IMR-90 (cell line): ENCODE results near the gene IAPP. TPM values are rescaled to one million over a fixed set of nuclear protein-coding genes. Genes with fewer than 3 reads are reported as not detected.

ENCODE experiments used
- ATAC-seq: fragments of 200-7000 bp; cut with Tn5 transposase; 2 replicates; pipeline ENCODE4 v1.9.1; 2020; ENCODE audit warnings: low read depth, mild to moderate bottlenecking, moderate library complexity
- BruUV-seq: library from RNA; stranded (reverse); fragments of 400-500 nt; replicated peaks from 2 replicates; lab custom pipeline; 2021; lab: Mats Ljungman, UMichigan
- CTCF ChIA-PET: fragments of 300-600 bp; formaldehyde crosslinking; extraction: SDS; loops from one replicate; lab custom pipeline; 2021; ENCODE audit warnings: antibody characterized with exemption; lab: Yijun Ruan, JAX
- POLR2A ChIA-PET: fragments of 300-600 bp; sonication (Branson Sonifier 250); formaldehyde crosslinking; loops from one replicate; lab custom pipeline; 2022; ENCODE audit warnings: antibody characterized with exemption; ENCODE audit not compliant: unreplicated experiment; lab: Charles Lee
- DNase-seq: peaks from one replicate; pipeline ENCODE4 v3.0.0; 2013
- H2AFZ ChIP-seq: replicated peaks from 2 replicates; pipeline ENCODE3; 2013; ENCODE audit warnings: low read length, mild to moderate bottlenecking; ENCODE audit not compliant: poor library complexity
- H2AK5ac ChIP-seq: 2 replicates; pipeline ENCODE4 v1.6.1; 2013; ENCODE audit warnings: low read depth, low read length, inconsistent platforms
- H2AK9ac ChIP-seq: replicated peaks from 2 replicates; pipeline ENCODE3; 2013; ENCODE audit warnings: mild to moderate bottlenecking, low read depth, low read length, moderate library complexity; ENCODE audit not compliant: poor library complexity
- H2BK120ac ChIP-seq: 2 replicates; pipeline ENCODE4 v1.6.1; 2013; ENCODE audit warnings: low read depth, low read length, inconsistent platforms
- H2BK15ac ChIP-seq: 3 replicates; pipeline ENCODE4 v1.6.1; 2013; ENCODE audit warnings: low read depth, low read length, inconsistent platforms
- H2BK20ac ChIP-seq: 2 replicates; pipeline ENCODE4 v1.6.1; 2013; ENCODE audit warnings: low read depth, mild to moderate bottlenecking, inconsistent platforms, low read length, moderate library complexity
- H2BK5ac ChIP-seq: 2 replicates; pipeline ENCODE4 v1.6.1; 2013; ENCODE audit warnings: mild to moderate bottlenecking, low read depth, low read length, inconsistent platforms; ENCODE audit not compliant: poor library complexity, severe bottlenecking
- H3K14ac ChIP-seq: replicated peaks from 2 replicates; pipeline ENCODE4 v1.6.1; 2013; ENCODE audit warnings: low read depth, low read length, inconsistent platforms
- H3K18ac ChIP-seq: 2 replicates; pipeline ENCODE4 v1.6.1; 2013; ENCODE audit warnings: low read depth, low read length, control low read depth
- H3K23ac ChIP-seq: 2 replicates; pipeline ENCODE4 v1.6.1; 2013; ENCODE audit warnings: low read depth, low read length, inconsistent platforms
- H3K27ac ChIP-seq: 2 replicates; pipeline ENCODE4 v1.5.1; 2013; ENCODE audit warnings: mild to moderate bottlenecking, control low read depth, low read length; ENCODE audit not compliant: insufficient read depth
- H3K27me3 ChIP-seq: 2 replicates; pipeline ENCODE4 v1.6.1; 2013; ENCODE audit warnings: low read length; ENCODE audit not compliant: control insufficient read depth, insufficient read depth
- H3K36me3 ChIP-seq: 2 replicates; pipeline ENCODE4 v1.6.1; 2013; ENCODE audit warnings: low read length, mixed read lengths; ENCODE audit not compliant: control insufficient read depth, insufficient read depth
- H3K4ac ChIP-seq: 2 replicates; pipeline ENCODE4 v1.6.1; 2013; ENCODE audit warnings: low read depth, low read length, inconsistent platforms
- H3K4me1 ChIP-seq: 2 replicates; pipeline ENCODE4 v1.6.1; 2013; ENCODE audit warnings: low read length, mixed read lengths; ENCODE audit not compliant: control insufficient read depth, insufficient read depth
- H3K4me2 ChIP-seq: 2 replicates; pipeline ENCODE4 v1.6.1; 2013; ENCODE audit warnings: low read depth, mild to moderate bottlenecking, control low read depth, low read length, moderate library complexity
- H3K4me3 ChIP-seq: 2 replicates; pipeline ENCODE4 v1.5.1; 2013; ENCODE audit warnings: low read depth, mild to moderate bottlenecking, control low read depth, low read length, moderate library complexity; ENCODE audit not compliant: insufficient read depth
- H3K56ac ChIP-seq: 2 replicates; pipeline ENCODE4 v1.6.1; 2013; ENCODE audit warnings: low read length, inconsistent platforms; ENCODE audit not compliant: insufficient read depth; ENCODE audit errors: extremely low read depth
- H3K79me1 ChIP-seq, 2 experiments: 2 replicates each; pipeline ENCODE4 v1.6.1; 2013; ENCODE audit warnings: low read length in 2 of 2, inconsistent platforms in 1 of 2, low read depth in 1 of 2
- H3K9ac ChIP-seq: 2 replicates; pipeline ENCODE4 v1.6.1; 2013; ENCODE audit warnings: low read depth, low read length, control low read depth
- H3K9me1 ChIP-seq: 2 replicates; pipeline ENCODE4 v1.6.1; 2013; ENCODE audit warnings: low read length, inconsistent platforms; ENCODE audit not compliant: insufficient read depth
- H3K9me3 ChIP-seq: 2 replicates; pipeline ENCODE4 v1.6.1; 2013; ENCODE audit warnings: low read length; ENCODE audit not compliant: control insufficient read depth, insufficient read depth
- H4K20me1 ChIP-seq: 2 replicates; pipeline ENCODE4 v1.6.1; 2013; ENCODE audit warnings: low read length, inconsistent platforms; ENCODE audit not compliant: insufficient read depth
- H4K5ac ChIP-seq: 2 replicates; pipeline ENCODE4 v1.6.1; 2013; ENCODE audit warnings: mild to moderate bottlenecking, low read depth, low read length, control low read depth
- H4K8ac ChIP-seq, 2 experiments: 2 replicates each; pipeline ENCODE4 v1.6.1; 2013; ENCODE audit warnings: low read depth in 2 of 2, low read length in 2 of 2, control low read depth in 1 of 2, inconsistent platforms in 1 of 2
- H4K91ac ChIP-seq: 2 replicates; pipeline ENCODE4 v1.6.1; 2013; ENCODE audit warnings: low read depth, low read length, inconsistent platforms; ENCODE audit not compliant: insufficient read depth
- BHLHE40 ChIP-seq: fragments of 150-350 bp; IDR thresholded peaks from 2 replicates; pipeline ENCODE4 v1.6.1; 2016; ENCODE audit warnings: mild to moderate bottlenecking, low read depth, low read length
- CEBPB ChIP-seq: IDR thresholded peaks from 2 replicates; pipeline ENCODE4 v1.6.1; 2012; ENCODE audit warnings: low read depth, low read length, improper control_type of control experiment
- CHD1 ChIP-seq: IDR thresholded peaks from 2 replicates; pipeline ENCODE4 v1.6.1; 2012; ENCODE audit warnings: low read depth, low read length, improper control_type of control experiment
- CTCF ChIP-seq: conservative IDR thresholded peaks from 2 replicates; pipeline ENCODE4 v1.5.1; 2012; ENCODE audit warnings: mild to moderate bottlenecking, low read depth, low read length, improper control_type of control experiment
- ELK1 ChIP-seq: fragments of 150-350 bp; IDR thresholded peaks from 2 replicates; pipeline ENCODE4 v1.6.1; 2016; ENCODE audit warnings: low read depth, mild to moderate bottlenecking, low read length, moderate library complexity, borderline replicate concordance
- FOS ChIP-seq: fragments of 150-350 bp; IDR thresholded peaks from 2 replicates; pipeline ENCODE4 v1.6.1; 2016; ENCODE audit warnings: low read depth, low read length
- MAFK ChIP-seq: IDR thresholded peaks from 2 replicates; pipeline ENCODE4 v1.6.1; 2012; ENCODE audit warnings: low read depth, low read length, improper control_type of control experiment
- MAZ ChIP-seq: IDR thresholded peaks from 2 replicates; pipeline ENCODE4 v1.6.1; 2012; ENCODE audit warnings: low read depth, mild to moderate bottlenecking, low read length, improper control_type of control experiment, moderate library complexity, borderline replicate concordance
- MXI1 ChIP-seq: IDR thresholded peaks from 2 replicates; pipeline ENCODE4 v1.6.1; 2012; ENCODE audit warnings: low read depth, mild to moderate bottlenecking, low read length, moderate library complexity, borderline replicate concordance
- NFE2L2 ChIP-seq: fragments of 150-350 bp; IDR thresholded peaks from 2 replicates; pipeline ENCODE4 v1.6.1; 2016; ENCODE audit warnings: low read depth, mild to moderate bottlenecking, low read length
- POLR2A ChIP-seq: IDR thresholded peaks from 2 replicates; pipeline ENCODE4 v1.6.1; 2012; ENCODE audit warnings: mild to moderate bottlenecking, low read depth, low read length
- RAD21 ChIP-seq: IDR thresholded peaks from 2 replicates; pipeline ENCODE4 v1.6.1; 2012; ENCODE audit warnings: low read length, improper control_type of control experiment
- RCOR1 ChIP-seq: IDR thresholded peaks from 2 replicates; pipeline ENCODE4 v1.6.1; 2012; ENCODE audit warnings: mild to moderate bottlenecking, low read length, improper control_type of control experiment; ENCODE audit not compliant: insufficient replicate concordance
- RFX5 ChIP-seq: IDR thresholded peaks from 2 replicates; pipeline ENCODE4 v1.8.0; 2012; ENCODE audit warnings: low read depth, mild to moderate bottlenecking, low read length, moderate library complexity
- SMC3 ChIP-seq: fragments of 150-350 bp; IDR thresholded peaks from 2 replicates; pipeline ENCODE4 v1.6.1; 2016; ENCODE audit warnings: low read depth, mild to moderate bottlenecking, antibody characterized with exemption, low read length, moderate library complexity
- USF2 ChIP-seq: fragments of 150-350 bp; IDR thresholded peaks from 2 replicates; pipeline ENCODE4 v1.6.1; 2017; ENCODE audit warnings: mild to moderate bottlenecking, antibody characterized with exemption, low read length, low read depth
- WGBS, 2 experiments: methylation state at CpG; one replicate each; pipeline versions ENCODE4 v1.1.5 to v1.1.7; 2013; ENCODE audit warnings: missing lambda C conversion rate in 2 of 2; ENCODE audit not compliant: insufficient read length in 1 of 2; ENCODE audit errors: extremely low coverage in 2 of 2; 5-methylcytosine and 5-hydroxymethylcytosine counted together
- dilution Hi-C: fragments of 300-500 bp; cut with HindIII; formaldehyde crosslinking; loops from one replicate; pipeline ENCODE4 v1.14.3; 2018; ENCODE audit warnings: low sequenced_read_pairs; ENCODE audit not compliant: unreplicated experiment
- in situ Hi-C: fragments of 300-500 bp; cut with MboI; formaldehyde crosslinking; loops from 3 replicates; pipeline ENCODE4 v1.14.3; 2019; ENCODE audit warnings: low sequenced_read_pairs, inconsistent platforms, mixed read lengths
- intact Hi-C: fragments of 100-400 bp; cut with micrococcal nuclease; formaldehyde crosslinking; loops from 2 replicates; pipeline ENCODE4 v1.10.0; 2022
- polyA plus RNA-seq, 3 experiments: library from polyadenylated mRNA; depleted of rRNA; stranded (reverse); fragments of >200 nt; gene quantifications; 2 replicates each; pipeline ENCODE4 v1.2.3, GENCODE V29; 2012; ENCODE audit warnings: low replicate concordance in 1 of 3
- total RNA-seq: library from RNA; depleted of rRNA; stranded (reverse); fragments of >200 nt; gene quantifications from 2 replicates; pipeline ENCODE4 v1.2.3, GENCODE V29; 2012

IAPP gene
- total and polyA plus RNA-seq, 2 of the 4 experiments (the other 2 are of a cell fraction), result not detected

GRCh38 chr12:21350975-21351374 lies 21.7 kb upstream of the IAPP start:
- ATAC-seq (no peak), DNase-seq (no peak)
- intact Hi-C loops (no loop called here), in situ Hi-C loops (no loop called here), dilution Hi-C loops (no loop called here)
- H3K18ac ChIP-seq, result no peak overlapping the region
- no peak overlapping the region for H2BK5ac ChIP-seq
- H3K23ac ChIP-seq, result no peak overlapping the region
- no TSS peak for BruUV-seq
- no peaks in the 10 kb centered on the region for H3K4me1 ChIP-seq
- H2BK120ac ChIP-seq, result no peak overlapping the region
- POLR2A ChIA-PET, result no interaction called here
- 50% methylated on average over 1 of the region's 1 CpG; no CpG with 5 or more reads in 1 of the 2 experiments for WGBS, 2 experiments
- H3K36me3 ChIP-seq, result no peaks in the 10 kb centered on the region
- H2AK5ac ChIP-seq, result no peak overlapping the region
- H3K56ac ChIP-seq, result no peak overlapping the region
- H2BK15ac ChIP-seq, result no peak overlapping the region
- TF ChIP-seq RFX5 (no peak), MAFK (no peak), CTCF (no peak), NFE2L2 (no peak), ELK1 (no peak), BHLHE40 (no peak), RAD21 (no peak), FOS (no peak), CEBPB (no peak), POLR2A (no peak), SMC3 (no peak), MAZ (no peak), USF2 (no peak), RCOR1 (no peak), CHD1 (no peak), MXI1 (no peak)
- no peak overlapping the region for H2AFZ ChIP-seq
- H3K4me3 ChIP-seq, result no peak overlapping the region
- H3K27me3 ChIP-seq, result no peaks in the 10 kb centered on the region
- no peak overlapping the region for H2BK20ac ChIP-seq
- CTCF ChIA-PET, result no interaction called here
- no peak overlapping the region for H2AK9ac ChIP-seq
- no peaks in the 10 kb centered on the region for H4K20me1 ChIP-seq
- no peak overlapping the region for H4K8ac ChIP-seq
- no peaks in the 10 kb centered on the region for H3K79me1 ChIP-seq
- peaks cover 1% of the 10 kb centered on the region; the same call in 1 of the 2 replicates for H3K9me3 ChIP-seq
- no peak overlapping the region for H4K5ac ChIP-seq
- H3K9ac ChIP-seq, result no peak overlapping the region
- H3K9me1 ChIP-seq, result no peaks in the 10 kb centered on the region
- no peak overlapping the region for H4K91ac ChIP-seq
- H3K27ac ChIP-seq, result no peak overlapping the region
- H3K4ac ChIP-seq, result no peak overlapping the region
- no peak overlapping the region for H3K4me2 ChIP-seq
- no peak overlapping the region for H3K14ac ChIP-seq
